Islet precursor cell (in vitro differentiated cells): ENCODE measurements around the gene TYSND1.
A peak's percentile ranks its signal among the peaks of the same experiment; 100 is the strongest.
"Not testable (repeated sequence)": the region's sequence is repeated elsewhere in the genome, so short reads cannot be mapped to it uniquely, and the experiment has no call there.

Experiments
- DNase-seq: peaks from one replicate; pipeline ENCODE4 v3.0.0-alpha.2; 2018

TYSND1 gene

DNA sequence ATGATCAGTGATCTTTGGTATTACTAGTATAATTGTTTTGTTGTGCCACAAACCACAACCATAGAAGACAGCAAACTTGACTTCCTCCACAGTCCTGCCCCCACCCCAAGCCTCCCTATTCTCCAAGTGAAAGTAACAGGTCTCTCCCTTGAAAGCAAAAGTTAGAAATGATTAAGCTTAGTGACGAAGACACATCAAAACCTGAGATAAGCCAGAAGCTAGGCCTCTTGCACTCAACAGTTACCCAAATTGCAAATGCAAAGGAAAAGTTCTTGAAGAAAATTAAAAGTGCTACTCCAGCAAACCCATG, 16.3 kb upstream of the TYSND1 start:
- DNase-seq, result no peak

- no peak for DNase-seq
Measured at GRCh38 chr10:70162151-70162891, 15.8 kb upstream of the TYSND1 start.

- no peak for DNase-seq
Measured at GRCh38 chr10:70160798-70161197, 14.3 kb upstream of the TYSND1 start.

- DNase-seq, result not testable (repeated sequence)
Measured at GRCh38 chr10:70159366-70159765, 12.9 kb upstream of the TYSND1 start.

- no peak for DNase-seq
Measured at GRCh38 chr10:70158113-70158512, 11.6 kb upstream of the TYSND1 start.

GRCh38 chr10:70155255-70155838, 8.8 kb upstream of the TYSND1 start:
- no peak for DNase-seq

DNA sequence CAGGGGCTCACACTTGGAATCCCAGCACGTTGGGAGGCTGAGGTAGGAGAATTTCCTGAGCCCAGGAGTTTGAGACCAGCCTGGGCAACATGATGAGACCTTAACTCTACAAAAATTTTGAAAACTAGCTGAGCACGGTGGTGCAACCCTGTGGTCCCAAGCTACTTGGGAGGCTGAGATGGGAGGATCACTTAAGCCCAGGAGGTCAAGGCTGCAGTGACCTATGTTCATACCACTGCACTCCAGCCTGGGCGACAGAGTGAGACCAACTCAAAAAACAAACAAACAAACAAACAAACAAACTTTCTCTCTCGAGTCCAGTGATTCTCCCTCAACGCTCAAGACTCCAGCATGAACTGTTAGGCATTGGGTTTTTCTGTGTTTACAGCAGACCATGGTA, 2.0 kb upstream of the TYSND1 start:
- DNase-seq, result no peak

DNA sequence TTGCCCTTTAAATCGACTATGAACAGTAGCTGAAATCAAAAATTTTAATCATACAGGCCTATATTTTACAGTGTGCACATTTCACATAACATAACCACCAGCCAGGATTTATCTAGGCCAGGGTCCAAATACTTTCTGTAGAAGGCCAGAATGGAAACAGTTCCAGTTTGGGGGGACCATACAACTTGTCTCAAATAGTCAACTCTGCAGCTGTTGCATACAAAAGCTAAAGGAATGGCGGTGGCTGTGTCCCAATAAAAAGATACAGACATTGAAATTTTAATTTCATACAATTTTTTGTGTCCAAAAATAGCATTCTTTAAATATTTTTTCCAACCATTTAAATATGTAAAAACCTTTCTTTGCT, 742 bp upstream of the TYSND1 start:
- no peak for DNase-seq

- DNase-seq, result peak; percentile 82
Measured at GRCh38 chr10:70145666-70146488, 623 bp downstream of the TYSND1 start.

DNA sequence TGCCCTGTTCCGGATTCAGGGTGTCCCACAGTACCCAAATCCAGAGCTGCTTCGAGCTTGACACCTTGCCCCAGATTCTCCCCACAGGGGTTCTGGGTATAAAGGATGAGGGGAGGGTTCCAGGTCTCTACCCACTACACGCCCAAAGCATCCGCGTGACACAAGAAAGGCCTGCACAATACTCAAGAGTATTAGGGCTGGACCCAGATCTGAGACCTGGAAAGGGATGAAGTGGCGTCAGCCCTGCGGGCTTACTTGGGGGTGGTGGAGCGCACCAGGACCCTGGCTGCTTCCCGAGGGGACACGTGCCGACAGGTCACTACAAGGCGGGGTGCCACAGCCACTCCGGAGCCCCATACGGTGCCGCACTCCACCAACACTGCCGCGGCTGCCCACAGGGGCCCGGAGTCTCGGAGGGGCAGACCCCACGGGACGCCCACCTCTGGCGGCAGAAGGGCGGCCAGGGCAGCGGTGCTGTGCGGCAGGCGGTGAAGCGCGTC, 1.3 kb downstream of the TYSND1 start:
- peak; percentile 62 for DNase-seq

- DNase-seq, result no peak
Measured at GRCh38 chr10:70144372-70145110, 2.0 kb downstream of the TYSND1 start.

- DNase-seq, result no peak
Measured at GRCh38 chr10:70142555-70142954, 3.9 kb downstream of the TYSND1 start.

GRCh38 chr10:70140297-70140696, 6.2 kb downstream of the TYSND1 start:
- no peak for DNase-seq

DNA sequence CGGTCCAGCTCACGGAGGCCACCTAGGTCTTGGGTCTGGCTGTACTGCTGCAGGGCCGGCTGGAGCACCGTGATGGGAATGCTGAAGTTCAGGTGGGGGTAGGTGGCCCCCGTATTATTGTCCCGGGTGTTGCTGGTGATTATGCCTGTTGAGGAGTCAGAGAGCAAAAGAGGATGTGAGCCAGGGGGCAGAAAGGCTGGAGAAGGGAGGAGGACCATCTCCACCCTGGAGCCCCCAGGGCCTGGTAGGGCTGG, 6.6 kb downstream of the TYSND1 start:
- DNase-seq, result no peak

DNA sequence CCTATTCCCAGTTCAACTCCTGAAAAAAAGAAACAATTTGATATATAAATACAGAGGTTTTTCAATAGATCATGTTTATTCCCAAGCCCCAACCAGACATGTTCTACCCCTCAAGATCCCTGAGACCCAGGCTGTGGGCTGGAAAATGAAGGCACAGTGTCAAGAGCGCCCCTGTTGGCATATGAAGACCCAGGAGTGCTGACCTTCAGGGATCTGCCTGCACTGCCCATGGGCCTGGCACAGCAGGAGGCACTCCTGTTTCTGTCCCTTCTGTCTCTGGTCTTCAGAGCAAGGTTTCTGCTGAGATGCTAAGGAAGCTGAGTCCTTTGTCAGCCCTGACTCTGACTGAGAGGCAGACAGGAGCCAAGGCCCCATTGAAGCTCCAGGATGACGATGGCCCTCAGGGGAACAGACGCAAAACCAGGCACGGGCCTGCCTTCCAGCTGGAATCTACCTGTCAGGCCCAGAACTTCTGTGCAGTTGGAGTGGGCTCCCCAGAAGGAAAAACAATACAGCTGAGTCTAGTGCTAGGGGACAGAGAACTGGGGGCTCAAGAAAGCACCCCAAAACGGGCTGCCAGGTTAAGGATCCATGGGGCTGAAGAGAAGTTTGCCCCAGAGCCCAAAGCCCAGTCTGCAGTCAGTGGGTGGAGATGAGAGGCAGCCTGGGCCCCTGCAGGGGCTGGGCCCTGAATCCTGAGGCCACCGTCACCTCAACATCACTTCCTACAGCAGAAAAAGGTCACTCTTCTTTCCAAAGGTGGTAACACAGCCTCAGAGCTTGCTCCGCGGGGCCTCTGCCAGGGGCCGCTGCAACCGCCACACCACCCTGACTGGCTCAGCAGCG, 7.1 kb downstream of the TYSND1 start:
- DNase-seq, result no peak

GRCh38 chr10:70137927-70138883, 8.3 kb downstream of the TYSND1 start:
- DNase-seq, result peak; percentile 24

- DNase-seq, result peak; percentile 20
Measured at GRCh38 chr10:70137135-70137534, 9.4 kb downstream of the TYSND1 start.

DNA sequence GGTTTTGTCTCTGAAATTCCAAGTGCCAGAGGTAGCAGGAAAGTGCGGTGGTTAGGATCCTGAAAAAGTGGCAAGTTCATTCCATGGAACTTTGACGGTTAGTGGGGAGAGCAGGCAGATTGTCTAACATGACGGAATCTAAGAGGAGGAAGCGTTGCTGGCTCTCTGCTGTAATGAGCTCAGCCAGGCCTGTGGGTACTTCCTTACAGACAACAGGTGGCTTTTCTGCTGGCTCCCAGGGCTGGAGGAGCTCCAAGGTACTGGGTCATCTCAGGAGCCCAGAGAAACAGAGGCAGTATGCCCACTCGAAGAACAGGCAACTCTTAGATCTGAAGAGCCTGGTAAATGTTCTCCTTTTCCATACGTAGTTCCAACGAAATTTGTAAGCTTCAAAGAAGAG, 10.8 kb downstream of the TYSND1 start:
- peak; percentile 23 for DNase-seq

GRCh38 chr10:70135046-70135445, 11.5 kb downstream of the TYSND1 start:
- DNase-seq, result peak; percentile 24

DNA sequence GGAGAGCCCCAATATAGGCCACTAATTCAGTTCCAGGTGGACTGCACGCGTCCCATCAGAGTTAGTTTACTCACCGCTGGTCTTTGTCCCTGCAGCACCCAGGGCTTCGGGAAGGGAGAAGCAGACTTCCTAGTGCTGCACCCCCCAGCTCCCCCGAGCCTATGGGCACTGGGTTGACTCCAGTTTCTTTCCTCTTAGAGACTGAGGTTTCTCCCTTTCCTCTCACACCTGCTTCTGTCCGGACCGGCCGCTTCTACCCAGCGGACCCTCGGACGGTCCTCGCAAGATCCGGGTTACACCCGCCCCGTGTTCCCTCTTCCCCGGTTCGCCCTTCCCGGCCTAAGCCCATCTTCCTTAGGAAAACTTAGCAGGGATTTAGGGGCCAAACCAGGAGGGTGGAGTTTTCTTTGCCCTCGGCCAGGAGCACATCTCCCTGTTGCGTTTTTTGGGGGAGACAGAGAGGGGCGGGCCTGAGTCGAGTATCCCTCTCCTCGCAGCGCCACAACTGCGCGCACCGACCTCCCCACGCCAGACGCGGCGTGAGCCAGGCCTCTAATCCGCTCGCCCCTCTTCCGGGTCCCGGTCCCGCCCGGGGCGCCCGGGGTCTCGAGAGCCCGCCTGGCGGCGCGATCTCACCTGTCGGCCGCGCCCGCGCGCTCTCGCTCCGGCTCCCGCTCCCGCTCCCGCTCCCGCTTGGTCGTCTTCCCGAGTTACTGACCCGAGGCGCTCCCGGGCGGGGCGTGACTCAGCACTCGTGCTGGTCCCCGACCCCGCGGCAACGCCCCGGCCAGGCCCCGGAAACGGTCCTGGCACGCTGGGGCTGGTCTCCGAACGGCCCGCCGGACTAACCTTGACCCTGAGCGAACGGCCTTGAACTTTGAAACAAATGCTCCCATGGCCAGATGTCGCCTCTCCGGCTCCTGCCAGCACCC, 14.1 kb downstream of the TYSND1 start, which contains the start of gene AIFM2:
TSS of gene AIFM2 (minus strand) at position 728 of the 932 bp plus-strand sequence. CDS start 8,741 bp downstream, outside the sequence.
- peak; percentile 90 for DNase-seq
